HCT116 (cell line): ENCODE results near the gene MUC5B. TPM values are rescaled to one million over a fixed set of nuclear protein-coding genes. Genes with fewer than 3 reads are reported as not detected.
A peak's percentile ranks its signal among the peaks of the same experiment; 100 is the strongest.

Experiments used
- ATAC-seq: fragments of 200-7000 bp; cut with Tn5 transposase; 2 replicates; pipeline ENCODE4 v1.9.1; 2020; ENCODE audit warnings: mild to moderate bottlenecking, moderate library complexity
- BruUV-seq: library from RNA; stranded (reverse); fragments of 400-500 nt; replicated peaks from 2 replicates; lab custom pipeline; 2021; lab: Mats Ljungman, UMichigan
- CTCF ChIA-PET: fragments of 300-600 bp; sonication (Branson Sonifier 250); formaldehyde crosslinking; loops from one replicate; lab custom pipeline; 2021; ENCODE audit warnings: antibody characterized with exemption; lab: Charles Lee
- POLR2A ChIA-PET: fragments of 300-600, 350-600 bp; sonication (Branson Sonifier 250); formaldehyde crosslinking; loops from one replicate; lab custom pipeline; 2021; ENCODE audit warnings: antibody characterized with exemption; lab: Charles Lee
- RAD21 ChIA-PET, 2 experiments: fragments of 300-600 bp; sonication (Branson Sonifier 250); formaldehyde crosslinking; loops; one replicate each; lab custom pipeline; 2023; ENCODE audit warnings: low total read pairs in 2 of 2; ENCODE audit not compliant: uncharacterized antibody in 2 of 2, unreplicated experiment in 2 of 2, low non-redundant PET in 1 of 2; lab: Charles Lee
- DNase-seq: peaks from one replicate; pipeline ENCODE4 v3.0.0-alpha.2; 2010; ENCODE audit warnings: low read depth, low spot score
- H2AFZ ChIP-seq: fragments of 200-600 bp; shearing (Covaris generic), sonication (generic); 2 replicates; pipeline ENCODE4 v1.6.1; 2017; ENCODE audit warnings: low read depth, mixed run types, mixed read lengths, antibody characterized with exemption, low read length; ENCODE audit not compliant: poor library complexity, severe bottlenecking
- H3K27ac ChIP-seq: 2 replicates; pipeline ENCODE4 v1.5.1; 2012; ENCODE audit warnings: low read depth, low read length
- H3K27me3 ChIP-seq: fragments of 200-600 bp; sonication (generic); 2 replicates; pipeline ENCODE4 v1.6.1; 2016; ENCODE audit warnings: mixed run types, low read length, mixed read lengths; ENCODE audit not compliant: insufficient read depth
- H3K36me3 ChIP-seq, 2 experiments: fragments of 200-500 bp in 1 of 2; fragments of 200-600 bp in 1 of 2; sonication (Bioruptor generic) in 1 of 2; sonication (generic) in 1 of 2; 2 replicates each; pipeline versions ENCODE4 v1.5.1 to v1.6.1; 2014 to 2016; ENCODE audit warnings: low read length in 2 of 2, inconsistent platforms in 1 of 2, mixed read lengths in 1 of 2, mixed run types in 1 of 2; ENCODE audit not compliant: insufficient read depth in 2 of 2, control insufficient read depth in 1 of 2
- H3K4me1 ChIP-seq, 2 experiments: fragments of 200-600 bp in 1 of 2; sonication (generic) in 1 of 2; 2 replicates each; pipeline versions ENCODE4 v1.5.1 to v1.6.1; 2012 to 2017; ENCODE audit warnings: low read length in 2 of 2, inconsistent platforms in 1 of 2, mild to moderate bottlenecking in 1 of 2, mixed read lengths in 1 of 2, mixed run types in 1 of 2, moderate library complexity in 1 of 2; ENCODE audit not compliant: insufficient read depth in 2 of 2, control insufficient read depth in 1 of 2
- H3K4me2 ChIP-seq: fragments of 200-600 bp; sonication (generic); 2 replicates; pipeline ENCODE4 v1.6.1; 2017; ENCODE audit warnings: mixed run types, low read length, mixed read lengths
- H3K4me3 ChIP-seq, 2 experiments: fragments of 200-600 bp in 1 of 2; sonication (generic) in 1 of 2; replicated peaks in 1 of 2; 2 replicates each; pipeline ENCODE4 v1.5.1; 2011 to 2016; ENCODE audit warnings: low read length in 2 of 2, control low read depth in 1 of 2, low read depth in 1 of 2, mild to moderate bottlenecking in 1 of 2, mixed read lengths in 1 of 2, mixed run types in 1 of 2
- H3K79me2 ChIP-seq: fragments of 200-600 bp; sonication (generic); 2 replicates; pipeline ENCODE4 v1.6.1; 2017; ENCODE audit warnings: mild to moderate bottlenecking, mixed run types, low read length, moderate library complexity, mixed read lengths; ENCODE audit not compliant: insufficient read depth
- H3K9ac ChIP-seq: fragments of 200-600 bp; sonication (generic); 2 replicates; pipeline ENCODE4 v1.6.1; 2016; ENCODE audit warnings: low read length, mixed read lengths
- H3K9me2 ChIP-seq: fragments of 200-600 bp; sonication (generic), shearing (Covaris generic); 2 replicates; pipeline ENCODE4 v1.6.1; 2017; ENCODE audit warnings: mixed run types, mild to moderate bottlenecking, moderate library complexity; ENCODE audit not compliant: insufficient read depth
- H3K9me3 ChIP-seq, 2 experiments: fragments of 200-500 bp in 1 of 2; fragments of 200-600 bp in 1 of 2; sonication (Bioruptor generic) in 1 of 2; sonication (generic) in 1 of 2; 2 replicates each; pipeline ENCODE4 v1.6.1; 2014 to 2017; ENCODE audit warnings: low read length in 2 of 2, mixed read lengths in 2 of 2, inconsistent platforms in 1 of 2, low read depth in 1 of 2, mild to moderate bottlenecking in 1 of 2, mixed run types in 1 of 2, moderate library complexity in 1 of 2; ENCODE audit not compliant: control insufficient read depth in 1 of 2, insufficient read depth in 1 of 2
- H4K20me1 ChIP-seq: fragments of 200-600 bp; sonication (generic), shearing (Covaris generic); 2 replicates; pipeline ENCODE4 v1.6.1; 2017; ENCODE audit warnings: mixed run types, mild to moderate bottlenecking, moderate library complexity; ENCODE audit not compliant: insufficient read depth
- ATF3 ChIP-seq: IDR thresholded peaks from 2 replicates; pipeline ENCODE4 v1.6.1; 2012
- ELF1 ChIP-seq: IDR thresholded peaks from 2 replicates; pipeline ENCODE4 v1.6.1; 2012; ENCODE audit warnings: low read depth, borderline replicate concordance
- FOSL1 ChIP-seq: IDR thresholded peaks from 2 replicates; pipeline ENCODE4 v1.6.1; 2012; ENCODE audit warnings: low read depth
- JUND ChIP-seq: IDR thresholded peaks from 2 replicates; pipeline ENCODE4 v1.6.1; 2012
- MAX ChIP-seq: IDR thresholded peaks from 2 replicates; pipeline ENCODE4 v1.6.1; 2012
- SIN3A ChIP-seq: IDR thresholded peaks from 2 replicates; pipeline ENCODE4 v1.6.1; 2012; ENCODE audit warnings: low read depth
- SRF ChIP-seq: IDR thresholded peaks from 2 replicates; pipeline ENCODE4 v1.6.1; 2012; ENCODE audit warnings: low read depth
- ZNF274 ChIP-seq: fragments of 200-500 bp; sonication (Bioruptor generic); IDR thresholded peaks from 2 replicates; pipeline ENCODE4 v1.6.1; 2014; ENCODE audit warnings: mild to moderate bottlenecking, low read depth, low read length, inconsistent platforms
- intact Hi-C: fragments of 100-400 bp; cut with micrococcal nuclease; formaldehyde crosslinking; loops from 2 replicates; pipeline ENCODE4 v1.10.0; 2022
- total RNA-seq: library from RNA; stranded (reverse); gene quantifications from one replicate; pipeline ENCODE4 v1.2.1, GENCODE V29; 2021; ENCODE audit not compliant: unreplicated experiment
- TF ChIP-seq, protein P1 (sequence below), 3 experiments: fragments of 200-600 bp in 1 of 3; sonication (generic) in 1 of 3; IDR thresholded peaks in 2 of 3; conservative IDR thresholded peaks in 1 of 3; 2 replicates each; pipeline ENCODE4 v1.5.1; 2012 to 2017; ENCODE audit warnings: low read depth in 2 of 3, low read length in 2 of 3, antibody characterized with exemption in 1 of 3, borderline replicate concordance in 1 of 3, control low read depth in 1 of 3, mild to moderate bottlenecking in 1 of 3, mixed read lengths in 1 of 3, mixed run types in 1 of 3, moderate library complexity in 1 of 3; ENCODE audit not compliant: insufficient read depth in 1 of 3
- TF ChIP-seq, protein P2 (sequence below): IDR thresholded peaks from 2 replicates; pipeline ENCODE4 v1.6.1; 2011; ENCODE audit warnings: mild to moderate bottlenecking, low read length, moderate library complexity; ENCODE audit not compliant: insufficient replicate concordance; ENCODE audit errors: extremely low read depth

The MUC5B gene
- total RNA-seq, 1 experiment from 2014 or later = 1.5 TPM

- H3K4me2 ChIP-seq = no peak overlapping the region
- BruUV-seq = no TSS peak
- H3K36me3 ChIP-seq = no peaks in the 10 kb centered on the region
- intact Hi-C loops = no loop called here
- H3K79me2 ChIP-seq = no peaks in the 10 kb centered on the region
- H3K27me3 ChIP-seq = no peaks in the 10 kb centered on the region
- ATAC-seq (peak; percentile 57), DNase-seq (no peak)
- H2AFZ ChIP-seq = no peak overlapping the region
- no peak overlapping the region for H3K27ac ChIP-seq
- no peaks in the 10 kb centered on the region for H3K9me2 ChIP-seq
- POLR2A ChIA-PET = no interaction called here
- no peaks in the 10 kb centered on the region for H3K9me3 ChIP-seq
- TF ChIP-seq ATF3 = no peak
- TF ChIP-seq, protein P1, sequence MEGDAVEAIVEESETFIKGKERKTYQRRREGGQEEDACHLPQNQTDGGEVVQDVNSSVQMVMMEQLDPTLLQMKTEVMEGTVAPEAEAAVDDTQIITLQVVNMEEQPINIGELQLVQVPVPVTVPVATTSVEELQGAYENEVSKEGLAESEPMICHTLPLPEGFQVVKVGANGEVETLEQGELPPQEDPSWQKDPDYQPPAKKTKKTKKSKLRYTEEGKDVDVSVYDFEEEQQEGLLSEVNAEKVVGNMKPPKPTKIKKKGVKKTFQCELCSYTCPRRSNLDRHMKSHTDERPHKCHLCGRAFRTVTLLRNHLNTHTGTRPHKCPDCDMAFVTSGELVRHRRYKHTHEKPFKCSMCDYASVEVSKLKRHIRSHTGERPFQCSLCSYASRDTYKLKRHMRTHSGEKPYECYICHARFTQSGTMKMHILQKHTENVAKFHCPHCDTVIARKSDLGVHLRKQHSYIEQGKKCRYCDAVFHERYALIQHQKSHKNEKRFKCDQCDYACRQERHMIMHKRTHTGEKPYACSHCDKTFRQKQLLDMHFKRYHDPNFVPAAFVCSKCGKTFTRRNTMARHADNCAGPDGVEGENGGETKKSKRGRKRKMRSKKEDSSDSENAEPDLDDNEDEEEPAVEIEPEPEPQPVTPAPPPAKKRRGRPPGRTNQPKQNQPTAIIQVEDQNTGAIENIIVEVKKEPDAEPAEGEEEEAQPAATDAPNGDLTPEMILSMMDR (IDR thresholded peaks at IDR 0.05 in 2 of 3, conservative IDR thresholded peaks at IDR 0.05 in 1 of 3; ENCODE audit: borderline replicate concordance in 1 of 3, insufficient read depth in 1 of 3, low read depth in 2 of 3, low read length in 2 of 3) = 0 out of 6 replicates have a peak, but pooled peaks of 1 of the 3 experiments have one; percentile 12
- TF ChIP-seq SIN3A = no peak
- TF ChIP-seq FOSL1 = no peak
- RAD21 ChIA-PET = no interaction called here
- H3K4me1 ChIP-seq = no peaks in the 10 kb centered on the region
- no peak overlapping the region for H3K4me3 ChIP-seq
- H3K9ac ChIP-seq = no peak overlapping the region
- CTCF ChIA-PET = no interaction called here
- no peaks in the 10 kb centered on the region for H4K20me1 ChIP-seq
These were observed 42.7 kb upstream of the MUC5B start for GRCh38 chr11:1180171-1180570.

GRCh38 chr11:1180947-1181391 is 41.9 kb upstream of the MUC5B start:
- intact Hi-C loops = no loop called here
- RAD21 ChIA-PET = no interaction called here

More at GRCh38 chr11:1180947-1181391, 41.9 kb upstream of the MUC5B start:
- H3K79me2 ChIP-seq = no peaks in the 10 kb centered on the region
- H3K9me2 ChIP-seq = no peaks in the 10 kb centered on the region
- no peak overlapping the region for H2AFZ ChIP-seq
- H3K36me3 ChIP-seq = no peaks in the 10 kb centered on the region
- ChIA-PET POLR2A (no interaction called here), CTCF (no interaction called here)
- H3K27ac ChIP-seq = no peak overlapping the region
- no peak overlapping the region for H3K9ac ChIP-seq
- H3K27me3 ChIP-seq = no peaks in the 10 kb centered on the region
- BruUV-seq = no TSS peak
- DNase-seq (no peak), ATAC-seq (no peak)
- H4K20me1 ChIP-seq = no peaks in the 10 kb centered on the region
- TF ChIP-seq SIN3A (no peak), SRF (no peak), FOSL1 (no peak), JUND (no peak), ZNF274 (no peak), MAX (no peak), ELF1 (no peak)
- TF ChIP-seq, protein P2, sequence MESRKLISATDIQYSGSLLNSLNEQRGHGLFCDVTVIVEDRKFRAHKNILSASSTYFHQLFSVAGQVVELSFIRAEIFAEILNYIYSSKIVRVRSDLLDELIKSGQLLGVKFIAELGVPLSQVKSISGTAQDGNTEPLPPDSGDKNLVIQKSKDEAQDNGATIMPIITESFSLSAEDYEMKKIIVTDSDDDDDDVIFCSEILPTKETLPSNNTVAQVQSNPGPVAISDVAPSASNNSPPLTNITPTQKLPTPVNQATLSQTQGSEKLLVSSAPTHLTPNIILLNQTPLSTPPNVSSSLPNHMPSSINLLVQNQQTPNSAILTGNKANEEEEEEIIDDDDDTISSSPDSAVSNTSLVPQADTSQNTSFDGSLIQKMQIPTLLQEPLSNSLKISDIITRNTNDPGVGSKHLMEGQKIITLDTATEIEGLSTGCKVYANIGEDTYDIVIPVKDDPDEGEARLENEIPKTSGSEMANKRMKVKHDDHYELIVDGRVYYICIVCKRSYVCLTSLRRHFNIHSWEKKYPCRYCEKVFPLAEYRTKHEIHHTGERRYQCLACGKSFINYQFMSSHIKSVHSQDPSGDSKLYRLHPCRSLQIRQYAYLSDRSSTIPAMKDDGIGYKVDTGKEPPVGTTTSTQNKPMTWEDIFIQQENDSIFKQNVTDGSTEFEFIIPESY = no peak
- no peak overlapping the region for H3K4me2 ChIP-seq
- no peaks in the 10 kb centered on the region for H3K9me3 ChIP-seq
- H3K4me3 ChIP-seq = no peak overlapping the region
- no peaks in the 10 kb centered on the region for H3K4me1 ChIP-seq
